ENCODE data around the gene TFB2M.
A peak's percentile ranks its signal among the peaks of the same experiment; 100 is the strongest.
"Not testable (repeated sequence)": the region's sequence is repeated elsewhere in the genome, so short reads cannot be mapped to it uniquely, and the experiment has no call there.

TFB2M gene

GRCh38 chr1:246565751-246566127 lies 322 bp downstream of the TFB2M start:
- peak overlapping the region; percentile 90 for H2AFZ ChIP-seq (ENCODE audit: low read depth, low read length)

GRCh38 chr1:246564839-246565750 lies 966 bp downstream of the TFB2M start:
- H3K4me1 ChIP-seq (ENCODE audit: insufficient read depth, low read length) = peaks cover 44% of the 10 kb centered on the region
- H3K4me2 ChIP-seq (ENCODE audit: insufficient read depth, low read length) = peak overlapping the region; percentile 74
- peak overlapping the region; percentile 65 for H3K9ac ChIP-seq (ENCODE audit: low read depth, low read length)
- H3K36me3 ChIP-seq (ENCODE audit: insufficient read depth, low read length) = peaks cover 15% of the 10 kb centered on the region
- no peaks in the 10 kb centered on the region for H3K9me3 ChIP-seq (ENCODE audit: insufficient read depth, low read length, severe bottlenecking)
- H3K79me2 ChIP-seq (ENCODE audit: insufficient read depth, low read length) = peaks cover 67% of the 10 kb centered on the region
- no peak for DNase-seq
- peaks cover 8% of the 10 kb centered on the region; the same call in 1 of the 2 replicates for H4K20me1 ChIP-seq (ENCODE audit: insufficient read depth, low read length)
- H2AFZ ChIP-seq (ENCODE audit: low read depth, low read length) = peak overlapping the region; percentile 90
- peak overlapping the region; percentile 78 to 79; a peak in 3 of 4 replicates for H3K4me3 ChIP-seq (ENCODE audit: low read depth in 1 of 2, low read length in 2 of 2)
- H3K27ac ChIP-seq (ENCODE audit: low read length) = peak overlapping the region; percentile 78
- ATAC-seq (ENCODE audit: insufficient read depth, low read depth) = no peak
- no peak for TF ChIP-seq CTCF (IDR thresholded peaks at IDR 0.05; ENCODE audit: borderline replicate concordance, extremely low read depth, low read length, poor library complexity, severe bottlenecking)
- TF ChIP-seq EZH2 (IDR thresholded peaks at IDR 0.05; ENCODE audit: borderline replicate concordance, low read depth, low read length, severe bottlenecking) = no peak
- H3K27me3 ChIP-seq (ENCODE audit: insufficient read depth, low read length, poor library complexity) = no peaks in the 10 kb centered on the region

More at GRCh38 chr1:246565751-246566127, 322 bp downstream of the TFB2M start:
- Histone ChIP-seq H3K27me3 (ENCODE audit: insufficient read depth, low read length, poor library complexity) (no peaks in the 10 kb centered on the region), H3K4me2 (ENCODE audit: insufficient read depth, low read length) (peak overlapping the region; percentile 74), H3K9me3 (ENCODE audit: insufficient read depth, low read length, severe bottlenecking) (no peaks in the 10 kb centered on the region), H3K27ac (ENCODE audit: low read length) (peak overlapping the region; percentile 78), H3K9ac (ENCODE audit: low read depth, low read length) (peak overlapping the region; percentile 65), H3K36me3 (ENCODE audit: insufficient read depth, low read length) (peaks cover 11% of the 10 kb centered on the region), H3K4me1 (ENCODE audit: insufficient read depth, low read length) (peaks cover 44% of the 10 kb centered on the region), H3K79me2 (ENCODE audit: insufficient read depth, low read length) (peaks cover 71% of the 10 kb centered on the region), H3K4me3 (ENCODE audit: low read depth in 1 of 2, low read length in 2 of 2) (peak overlapping the region; percentile 78 to 79; a peak in 3 of 4 replicates), H4K20me1 (ENCODE audit: insufficient read depth, low read length) (peaks cover 10% of the 10 kb centered on the region; the same call in 1 of the 2 replicates)
- TF ChIP-seq EZH2 (IDR thresholded peaks at IDR 0.05; ENCODE audit: borderline replicate concordance, low read depth, low read length, severe bottlenecking) = no peak
- TF ChIP-seq CTCF (IDR thresholded peaks at IDR 0.05; ENCODE audit: borderline replicate concordance, extremely low read depth, low read length, poor library complexity, severe bottlenecking) = no peak
- ATAC-seq (ENCODE audit: insufficient read depth, low read depth) = peak; percentile 5; the same call in 2 of the 3 replicates
- no peak for DNase-seq

- not testable (repeated sequence) for H3K9ac ChIP-seq (ENCODE audit: low read depth, low read length); DNase-seq; H3K27ac ChIP-seq (ENCODE audit: low read length); H3K4me2 ChIP-seq (ENCODE audit: insufficient read depth, low read length); H3K4me3 ChIP-seq (ENCODE audit: low read depth in 1 of 2, low read length in 2 of 2); ATAC-seq (ENCODE audit: insufficient read depth, low read depth); H2AFZ ChIP-seq (ENCODE audit: low read depth, low read length); H3K27me3 ChIP-seq (ENCODE audit: insufficient read depth, low read length, poor library complexity); H3K9me3 ChIP-seq (ENCODE audit: insufficient read depth, low read length, severe bottlenecking); H4K20me1 ChIP-seq (ENCODE audit: insufficient read depth, low read length)
- peaks cover 19% of the 10 kb centered on the region for H3K4me1 ChIP-seq (ENCODE audit: insufficient read depth, low read length)
- H3K79me2 ChIP-seq (ENCODE audit: insufficient read depth, low read length) = peaks cover 31% of the 10 kb centered on the region
- H3K36me3 ChIP-seq (ENCODE audit: insufficient read depth, low read length) = peaks cover 50% of the 10 kb centered on the region
Observed at GRCh38 chr1:246560833-246561232, 5.2 kb downstream of the TFB2M start.

GRCh38 chr1:246559310-246559709 lies 6.8 kb downstream of the TFB2M start:
- H4K20me1 ChIP-seq (ENCODE audit: insufficient read depth, low read length) = no peaks in the 10 kb centered on the region
- ATAC-seq (ENCODE audit: insufficient read depth, low read depth) (no peak), DNase-seq (no peak)
- H3K4me1 ChIP-seq (ENCODE audit: insufficient read depth, low read length) = peaks cover 6% of the 10 kb centered on the region
- no peak overlapping the region for H3K27ac ChIP-seq (ENCODE audit: low read length)
- peaks cover 20% of the 10 kb centered on the region for H3K79me2 ChIP-seq (ENCODE audit: insufficient read depth, low read length)
- peaks cover 62% of the 10 kb centered on the region for H3K36me3 ChIP-seq (ENCODE audit: insufficient read depth, low read length)
- H3K9me3 ChIP-seq (ENCODE audit: insufficient read depth, low read length, severe bottlenecking) = no peaks in the 10 kb centered on the region
- H3K4me2 ChIP-seq (ENCODE audit: insufficient read depth, low read length) = no peak overlapping the region
- no peak overlapping the region for H3K4me3 ChIP-seq (ENCODE audit: low read depth in 1 of 2, low read length in 2 of 2)
- H3K27me3 ChIP-seq (ENCODE audit: insufficient read depth, low read length, poor library complexity) = no peaks in the 10 kb centered on the region
- no peak for TF ChIP-seq EZH2 (IDR thresholded peaks at IDR 0.05; ENCODE audit: borderline replicate concordance, low read depth, low read length, severe bottlenecking)
- TF ChIP-seq CTCF (IDR thresholded peaks at IDR 0.05; ENCODE audit: borderline replicate concordance, extremely low read depth, low read length, poor library complexity, severe bottlenecking) = no peak
- H3K9ac ChIP-seq (ENCODE audit: low read depth, low read length) = no peak overlapping the region
- no peak overlapping the region for H2AFZ ChIP-seq (ENCODE audit: low read depth, low read length)

Data from DND-41 (cell line).